Measurements from ENCODE around the gene TMEM100. TPM values are rescaled to one million over a fixed set of nuclear protein-coding genes. Genes with fewer than 3 reads are reported as not detected.

Gene TMEM100
- total and polyA plus RNA-seq, 10 of the 15 experiments (the other 5 are each of a cell fraction or from before 2014, with no cell fraction given), result not detected

DNA sequence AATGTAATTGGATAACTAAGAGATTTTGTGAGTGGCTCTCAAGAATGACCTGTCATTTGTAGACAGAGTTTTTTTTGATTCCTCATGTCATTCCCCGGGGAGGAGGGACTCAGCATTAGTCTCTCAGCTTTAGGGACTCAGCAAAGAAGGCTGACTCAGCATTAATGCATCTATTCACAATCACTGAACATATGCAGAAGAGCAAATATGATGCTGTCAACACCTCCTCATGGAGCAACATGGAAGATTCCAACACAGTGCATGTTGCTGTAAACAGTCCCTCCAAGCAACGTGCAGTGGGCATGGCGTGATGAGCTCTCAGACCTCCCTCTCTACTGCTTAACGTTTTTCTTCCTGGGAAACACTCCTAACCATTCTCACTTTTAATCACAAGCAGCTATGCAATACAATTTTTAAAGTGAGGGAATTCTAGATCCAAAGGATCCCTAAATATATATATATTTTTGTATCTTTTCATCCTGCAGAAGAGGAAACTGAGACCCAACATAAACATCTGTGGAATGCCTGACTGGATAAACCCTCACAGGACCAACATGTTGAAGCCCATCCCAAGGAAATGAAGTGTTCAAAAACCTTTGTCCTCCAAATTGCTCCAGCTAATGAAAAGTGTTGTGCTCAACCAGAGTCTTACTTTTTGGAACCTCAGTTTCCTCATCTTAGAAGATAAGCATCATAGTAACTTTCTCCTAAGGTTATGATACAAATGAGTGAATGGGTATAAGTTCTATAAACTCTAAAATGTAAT lies 38.9 kb downstream of the TMEM100 start (continued):
- TF ChIP-seq CUX1 (IDR thresholded peaks at IDR 0.05; ENCODE audit: insufficient replicate concordance, low read depth, low read length) (no peak), NBN (IDR thresholded peaks at IDR 0.05) (no peak), RBBP5 (conservative IDR thresholded peaks at IDR 0.05) (no peak)
- TF ChIP-seq, protein P1, sequence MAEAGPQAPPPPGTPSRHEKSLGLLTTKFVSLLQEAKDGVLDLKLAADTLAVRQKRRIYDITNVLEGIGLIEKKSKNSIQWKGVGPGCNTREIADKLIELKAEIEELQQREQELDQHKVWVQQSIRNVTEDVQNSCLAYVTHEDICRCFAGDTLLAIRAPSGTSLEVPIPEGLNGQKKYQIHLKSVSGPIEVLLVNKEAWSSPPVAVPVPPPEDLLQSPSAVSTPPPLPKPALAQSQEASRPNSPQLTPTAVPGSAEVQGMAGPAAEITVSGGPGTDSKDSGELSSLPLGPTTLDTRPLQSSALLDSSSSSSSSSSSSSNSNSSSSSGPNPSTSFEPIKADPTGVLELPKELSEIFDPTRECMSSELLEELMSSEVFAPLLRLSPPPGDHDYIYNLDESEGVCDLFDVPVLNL (IDR thresholded peaks at IDR 0.05; ENCODE audit: low read depth, low read length), result no peak

DNA sequence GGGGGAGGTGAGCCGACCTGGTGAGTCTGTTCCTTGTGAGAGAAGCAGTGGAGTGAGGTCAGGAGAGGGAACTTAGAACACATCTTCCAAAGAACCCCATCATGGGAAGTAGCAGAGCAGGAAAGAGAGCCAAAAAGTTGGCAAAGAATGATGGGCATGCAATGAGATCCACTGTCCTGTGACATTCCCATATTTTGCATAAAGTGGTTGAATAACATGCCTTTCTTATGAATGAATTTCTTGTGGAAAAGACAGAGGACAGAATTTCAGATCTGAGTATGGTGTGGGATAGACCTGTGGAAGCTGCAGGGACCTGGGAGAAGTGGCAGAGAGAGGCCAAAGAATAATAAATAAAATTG lies 41.3 kb downstream of the TMEM100 start:
- H4K20me1 ChIP-seq (ENCODE audit: control insufficient read depth, insufficient read depth), result no peaks in the 10 kb centered on the region
- H3K4me1 ChIP-seq (ENCODE audit: control insufficient read depth, insufficient read depth, low read length), result no peaks in the 10 kb centered on the region
- H3K79me2 ChIP-seq (ENCODE audit: control insufficient read depth, insufficient read depth, low read length), result no peaks in the 10 kb centered on the region
- in situ Hi-C loops (cut with MboI), result no loop called here
- H3K9ac ChIP-seq (ENCODE audit: control insufficient read depth, insufficient read depth, low read length), result no peak overlapping the region
- DNase-seq (ENCODE audit: low read depth, low spot score) (no peak), ATAC-seq (no peak), FAIRE-seq (no peak)
- no peak overlapping the region for H3K4me2 ChIP-seq (ENCODE audit: control insufficient read depth, insufficient read depth)
- H3K36me3 ChIP-seq (ENCODE audit: control insufficient read depth in 2 of 2, insufficient read depth in 2 of 2, low read length in 1 of 2), result no peaks in the 10 kb centered on the region
- no peaks in the 10 kb centered on the region for H3K9me3 ChIP-seq (replicated peaks; ENCODE audit: control insufficient read depth, insufficient read depth, low read length)
- CTCF ChIA-PET, result no interaction called here
- H2AFZ ChIP-seq (ENCODE audit: control insufficient read depth, low read depth, low read length), result no peak overlapping the region
- no peak overlapping the region for H3K4me3 ChIP-seq
- no peaks in the 10 kb centered on the region for H3K27me3 ChIP-seq (replicated peaks in 1 of 2; ENCODE audit: control insufficient read depth in 2 of 2, insufficient read depth in 2 of 2, low read length in 1 of 2)
- intact Hi-C loops (cut with micrococcal nuclease; ENCODE audit: unreplicated experiment), result no loop called here
- SMC1A ChIA-PET (ENCODE audit: uncharacterized antibody, unreplicated experiment), result no interaction called here
- no peak for TF ChIP-seq SMARCA5 (IDR thresholded peaks at IDR 0.05)
- no TSS peak for BruUV-seq (replicated peaks)
- H3K27ac ChIP-seq (ENCODE audit: control insufficient read depth, insufficient read depth), result no peak overlapping the region
- POLR2A ChIA-PET, result no interaction called here
- RAD21 ChIA-PET (ENCODE audit: unreplicated experiment), result no interaction called here
- WGBS (ENCODE audit: insufficient coverage, insufficient replicate concordance, low lambda C conversion rate, missing lambda C conversion rate), result 6% methylated on average over 1 of the region's 1 CpG

Measured in GM12878 (cell line).